Measurements from ENCODE around the gene MICALL2. TPM values are rescaled to one million over a fixed set of nuclear protein-coding genes. Genes with fewer than 3 reads are reported as not detected.

Gene MICALL2
- total RNA-seq, 4 donors from 2014 or later: 111 to 272 (median 209) TPM

- no peak overlapping the region for H3K4me3 ChIP-seq
- peaks cover 0 to 28% (median 0%) of the 10 kb centered on the region in 3 donors for H3K36me3 ChIP-seq
- peak overlapping the region; percentile 44 to 81 (median 68) for H3K27ac ChIP-seq
- no peaks in the 10 kb centered on the region for H3K9me3 ChIP-seq
- peak in 3 of 6 experiments; percentile 33 to 51 (median 39) for TF ChIP-seq CTCF (IDR thresholded peaks at IDR 0.05)
- TF ChIP-seq POLR2A (IDR thresholded peaks at IDR 0.05): peak in 1 of 2 donors; percentile 31
- DNase-seq: peak; percentile 31 to 90 (median 90)
- H3K27me3 ChIP-seq: no peaks in the 10 kb centered on the region
- peaks cover 0 to 49% (median 8%) of the 10 kb centered on the region in 4 donors for H3K4me1 ChIP-seq
Observed at GRCh38 chr7:1466524-1467271, 7.4 kb upstream of the MICALL2 start.

- Histone ChIP-seq H3K4me3 (no peak overlapping the region), H3K9me3 (no peaks in the 10 kb centered on the region), H3K36me3 (peaks cover 0 to 8% (median 0%) of the 10 kb centered on the region in 3 donors), H3K4me1 (peaks cover 5 to 68% (median 17%) of the 10 kb centered on the region in 4 donors), H3K27me3 (no peaks in the 10 kb centered on the region), H3K27ac (peak overlapping the region in 1 of 4 donors; percentile 99)
- no peak for DNase-seq
- no peak for TF ChIP-seq POLR2A (IDR thresholded peaks at IDR 0.05)
- no peak for TF ChIP-seq CTCF (IDR thresholded peaks at IDR 0.05)
Observed at GRCh38 chr7:1464694-1465093, 5.4 kb upstream of the MICALL2 start.

GRCh38 chr7:1463676-1464223 is 4.5 kb upstream of the MICALL2 start:
- no peaks in the 10 kb centered on the region for H3K9me3 ChIP-seq
- no peak overlapping the region for H3K4me3 ChIP-seq
- peak overlapping the region in 2 of 4 donors; percentile 96 to 99 for H3K27ac ChIP-seq
- no peaks in the 10 kb centered on the region for H3K27me3 ChIP-seq
- no peak for TF ChIP-seq CTCF (IDR thresholded peaks at IDR 0.05)
- TF ChIP-seq POLR2A (IDR thresholded peaks at IDR 0.05): no peak
- peak in 1 of 3 donors; percentile 67 for DNase-seq
- H3K4me1 ChIP-seq: peaks cover 7 to 68% (median 20%) of the 10 kb centered on the region in 4 donors
- H3K36me3 ChIP-seq: no peaks in the 10 kb centered on the region

GRCh38 chr7:1461646-1462375 is 2.5 kb upstream of the MICALL2 start:
- TF ChIP-seq CTCF (IDR thresholded peaks at IDR 0.05) (no peak), POLR2A (IDR thresholded peaks at IDR 0.05) (peak in 1 of 2 donors; percentile 10)
- DNase-seq: no peak
- H3K4me3 ChIP-seq: peak overlapping the region in 1 of 4 donors; percentile 87
- H3K36me3 ChIP-seq: no peaks in the 10 kb centered on the region
- H3K27me3 ChIP-seq: no peaks in the 10 kb centered on the region
- H3K4me1 ChIP-seq: peaks cover 13 to 77% (median 25%) of the 10 kb centered on the region in 4 donors
- no peaks in the 10 kb centered on the region for H3K9me3 ChIP-seq
- peak overlapping the region; percentile 70 to 99 (median 86) for H3K27ac ChIP-seq

- TF ChIP-seq CTCF (IDR thresholded peaks at IDR 0.05) (no peak), POLR2A (IDR thresholded peaks at IDR 0.05) (peak; percentile 57 to 68)
- peaks cover 12 to 77% (median 23%) of the 10 kb centered on the region in 4 donors for H3K4me1 ChIP-seq
- H3K9me3 ChIP-seq: no peaks in the 10 kb centered on the region
- peak in 2 of 3 donors; percentile 85 to 87 for DNase-seq
- H3K4me3 ChIP-seq: peak overlapping the region in 2 of 4 donors; percentile 56 to 87
- no peaks in the 10 kb centered on the region for H3K27me3 ChIP-seq
- peak overlapping the region; percentile 70 to 99 (median 86) for H3K27ac ChIP-seq
- H3K36me3 ChIP-seq: no peaks in the 10 kb centered on the region
Observed at GRCh38 chr7:1460821-1461645, 1.8 kb upstream of the MICALL2 start.

All from Peyer's patch (tissue), 4 donors.